Astrocyte of the cerebellum (primary cell): ENCODE measurements around the gene SEC14L2.

Experiments used
- DNase-seq: peaks from one replicate; pipeline ENCODE4 v3.0.0-alpha.2; 2011; ENCODE audit warnings: low read depth
- H3K4me3 ChIP-seq: 2 replicates; pipeline ENCODE4 v1.5.1; 2011; ENCODE audit warnings: mild to moderate bottlenecking, low read depth, low read length, moderate library complexity
- CTCF ChIP-seq: IDR thresholded peaks from 2 replicates; pipeline ENCODE4 v1.5.1; 2012; ENCODE audit warnings: low read length, low read depth, moderate library complexity, mild to moderate bottlenecking; ENCODE audit errors: missing control alignments
- in situ Hi-C: cut with HindIII; loops from 2 replicates; pipeline ENCODE4 v1.10.0; 2017; ENCODE audit warnings: low sequenced_read_pairs

SEC14L2 gene

DNA sequence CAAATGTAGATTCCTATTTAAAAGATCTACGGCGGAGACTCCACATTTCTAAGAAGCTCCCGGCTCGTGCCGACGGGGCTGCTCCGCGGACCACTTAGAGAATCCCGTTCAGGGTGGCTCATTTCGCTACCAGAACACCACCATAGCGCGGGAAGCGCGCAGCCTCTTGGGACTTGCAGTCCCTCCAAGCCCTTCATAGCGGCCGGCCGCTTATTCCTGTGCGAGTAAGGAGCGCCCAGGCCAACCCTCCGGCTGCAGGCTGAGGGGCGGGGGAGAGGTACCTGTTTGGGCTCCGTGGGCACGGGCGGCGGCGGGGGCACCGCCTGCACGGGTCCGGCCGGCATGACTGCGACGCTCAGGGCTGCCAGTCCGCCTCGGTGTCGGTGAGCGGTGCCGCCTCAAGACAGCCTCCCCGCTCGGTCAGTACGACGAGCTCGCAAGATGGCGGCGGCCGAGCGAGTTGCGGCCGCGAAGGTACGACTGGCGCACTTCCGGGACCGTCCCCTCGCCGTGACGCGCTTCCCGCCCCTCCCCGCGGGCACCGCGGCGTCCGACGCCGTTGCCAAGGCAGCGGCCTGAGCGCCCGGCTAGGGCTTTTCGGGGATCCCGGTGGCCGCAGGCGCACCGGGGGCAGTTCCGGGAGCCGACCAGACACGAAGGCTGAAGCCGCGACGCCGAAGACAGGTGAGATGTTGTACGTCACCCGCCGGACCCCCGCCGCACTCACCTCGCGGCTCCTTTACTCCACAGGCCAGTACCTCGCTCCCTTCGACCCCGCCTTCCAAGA lies 40.2 kb upstream of the SEC14L2 start, which contains the start of the genes CCDC157 and SF3A1:
TSS of gene CCDC157 (plus strand) at position 559 of the 787 bp plus-strand sequence. CDS start 8,994 bp downstream, outside the sequence.
TSS of gene SF3A1 (minus strand) at position 446 of the 787 bp plus-strand sequence. CDS start at position 344, 102 bp downstream.
- TF ChIP-seq CTCF = no peak

DNA sequence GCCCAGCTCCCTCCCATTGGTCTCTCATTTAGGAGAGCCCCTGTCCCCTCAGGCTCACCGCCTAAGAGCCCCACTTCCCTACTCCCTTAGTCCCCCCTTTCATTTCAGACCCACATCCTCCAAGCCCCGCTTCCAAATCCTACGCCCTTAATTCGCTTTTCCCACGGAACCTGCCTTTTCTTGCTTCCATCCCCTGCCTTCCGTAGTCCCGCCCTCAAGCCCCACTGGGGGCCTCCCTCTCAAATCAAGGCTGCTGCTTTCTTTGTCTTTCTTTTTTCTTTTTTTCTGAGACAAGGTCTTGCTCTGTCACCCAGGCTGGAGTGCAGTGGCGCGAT lies 39.6 kb upstream of the SEC14L2 start:
- in situ Hi-C loops = no loop called here
- TF ChIP-seq CTCF = no peak
- DNase-seq = no peak
- peak overlapping the region; percentile 65 for H3K4me3 ChIP-seq

More for the DNA sequence above, 40.2 kb upstream of the SEC14L2 start, which contains the start of the genes CCDC157 and SF3A1:
- DNase-seq = peak; percentile 84
- in situ Hi-C loops = no loop called here
- H3K4me3 ChIP-seq = peak within 1 kb of the TSS; percentile 65

- peak overlapping the region; percentile 65 for H3K4me3 ChIP-seq
- DNase-seq = no peak
- no peak for TF ChIP-seq CTCF
- in situ Hi-C loops = no loop called here
Observed at GRCh38 chr22:30357650-30358215, 39.1 kb upstream of the SEC14L2 start.

DNA sequence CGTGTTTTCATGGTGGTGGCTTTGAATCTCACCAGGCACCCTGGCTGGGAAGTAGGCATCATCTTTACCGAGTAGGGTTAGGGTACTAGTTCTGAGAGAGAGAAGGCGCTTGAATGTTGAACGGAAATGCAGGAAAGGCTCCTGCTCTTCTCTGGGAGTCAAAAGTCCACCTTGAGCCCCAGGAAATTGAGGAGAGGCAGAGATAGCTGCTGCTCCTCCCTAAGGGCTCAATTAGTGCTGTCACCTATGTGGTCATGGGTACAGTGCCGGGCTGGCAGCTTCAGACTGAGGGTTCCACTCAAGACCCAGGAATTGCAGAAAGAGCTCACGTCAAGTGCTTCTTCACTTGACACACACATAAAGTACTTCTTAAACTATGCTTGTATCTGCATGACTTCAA lies 38.3 kb upstream of the SEC14L2 start:
- DNase-seq = no peak
- TF ChIP-seq CTCF = no peak
- in situ Hi-C loops = no loop called here
- H3K4me3 ChIP-seq = no peak overlapping the region

DNA sequence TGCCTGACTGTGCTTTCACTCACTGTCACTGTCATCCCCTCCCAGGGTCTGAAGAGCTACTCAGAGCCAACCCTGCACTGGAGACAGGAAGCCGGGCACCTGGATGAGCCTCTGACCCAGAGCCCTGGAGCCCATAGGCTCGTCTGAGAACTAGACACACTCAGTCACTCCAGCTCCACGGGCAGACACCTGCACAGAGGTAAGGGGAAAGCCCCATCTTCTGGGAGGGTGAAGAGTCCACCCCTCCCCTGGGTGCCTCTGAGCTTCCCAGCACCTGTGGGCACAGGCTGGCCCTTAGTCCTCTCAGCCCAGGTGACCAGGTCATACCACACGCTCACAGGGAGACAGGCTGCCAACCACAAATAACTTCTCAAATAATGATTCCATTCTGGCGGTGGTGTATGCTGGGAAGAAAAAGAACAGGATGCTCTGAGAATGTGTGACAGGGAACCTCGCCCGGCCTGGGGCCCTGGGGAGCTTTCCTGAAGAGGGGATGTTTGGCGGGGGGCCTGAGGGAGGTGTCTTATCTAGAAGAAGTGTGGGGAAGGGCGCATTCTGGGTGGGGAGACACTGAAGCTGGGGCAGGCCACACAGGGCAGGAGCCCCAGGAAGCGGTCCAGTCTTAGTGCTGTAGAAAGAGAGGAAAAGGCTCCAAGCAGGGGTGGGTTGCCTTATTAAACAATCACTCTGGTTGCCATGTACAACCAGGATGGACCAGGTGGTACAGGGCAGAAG lies 34.7 kb upstream of the SEC14L2 start:
- in situ Hi-C loops = no loop called here
- TF ChIP-seq CTCF = no peak

DNA sequence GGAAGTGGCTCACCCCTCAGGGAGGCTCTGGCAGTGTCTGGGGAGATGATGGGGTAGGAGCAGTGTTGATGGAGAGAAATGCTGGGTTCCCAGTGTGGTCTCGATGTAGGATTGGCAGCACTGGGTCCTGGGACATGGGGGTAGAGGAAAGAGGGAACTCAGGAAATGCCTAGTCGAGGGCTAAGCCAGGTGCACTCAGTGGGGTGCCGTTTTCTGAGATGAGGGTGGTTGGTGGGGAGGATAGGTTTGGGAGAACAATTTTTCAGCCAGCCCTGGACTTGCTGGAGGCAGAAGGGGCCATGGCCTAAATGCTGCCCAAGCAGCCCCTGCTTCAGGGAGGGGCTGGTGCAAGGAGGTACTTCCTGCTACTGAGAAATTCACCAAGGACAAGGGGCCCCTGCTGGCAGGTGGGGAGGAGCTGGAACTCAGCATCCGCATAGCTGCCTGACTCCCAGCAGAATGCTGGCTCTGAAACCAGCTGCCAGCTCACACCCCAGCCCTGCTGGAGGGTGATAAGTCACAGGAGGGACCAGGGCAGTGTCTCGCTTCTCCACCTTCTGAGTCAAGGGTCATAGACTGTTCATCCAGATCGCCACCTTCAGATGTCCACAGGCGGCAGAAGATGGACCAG lies 34.1 kb upstream of the SEC14L2 start:
- no peak for DNase-seq
- no peak overlapping the region for H3K4me3 ChIP-seq
- no peak for TF ChIP-seq CTCF
- in situ Hi-C loops = no loop called here

More for the DNA sequence above, 34.7 kb upstream of the SEC14L2 start:
- no peak overlapping the region for H3K4me3 ChIP-seq
- DNase-seq = no peak
